K562 (cell line): ENCODE measurements around the gene MMP24OS. TPM values are rescaled to one million over a fixed set of nuclear protein-coding genes. Genes with fewer than 3 reads are reported as not detected.

Experiments
- CBFB ChIP-seq: sonication (generic); formaldehyde crosslinking; IDR thresholded peaks from 2 replicates; pipeline ENCODE4 v1.4.0; 2020; ENCODE audit warnings: mild to moderate bottlenecking, missing genetic modification reagents
- GATAD2B ChIP-seq: fragments of 450-650 bp; IDR thresholded peaks from 2 replicates; pipeline ENCODE4 v1.6.1; 2017; ENCODE audit warnings: mild to moderate bottlenecking, borderline replicate concordance
- NCOR1 ChIP-seq: fragments of 450-650 bp; IDR thresholded peaks from 2 replicates; pipeline ENCODE4 v1.6.1; 2016; ENCODE audit warnings: mild to moderate bottlenecking, moderate library complexity
- RAD21 ChIP-seq, 2 experiments: fragments of 250-450 bp in 1 of 2; fragments of 450-650 bp in 1 of 2; sonication (Bioruptor Pico) in 1 of 2; formaldehyde crosslinking in 1 of 2; IDR thresholded peaks in 1 of 2; conservative IDR thresholded peaks in 1 of 2; 2 replicates each; pipeline versions ENCODE4 v1.4.0 to v1.8.0; 2020 to 2022; ENCODE audit warnings: mild to moderate bottlenecking in 2 of 2, moderate library complexity in 1 of 2
- SIRT6 ChIP-seq: IDR thresholded peaks from one replicate; pipeline ENCODE4 v1.6.1; 2012; ENCODE audit warnings: low read depth, mild to moderate bottlenecking, control low read depth, inconsistent platforms, low read length, moderate library complexity
- SRSF1 ChIP-seq: fragments of 200-400 bp; formaldehyde crosslinking; IDR thresholded peaks from 2 replicates; pipeline ENCODE4 v1.6.1; 2017; ENCODE audit warnings: mild to moderate bottlenecking, low read depth, low read length, moderate library complexity
- TAF1 ChIP-seq: IDR thresholded peaks from 2 replicates; pipeline ENCODE4 v1.6.1; 2011; ENCODE audit warnings: mild to moderate bottlenecking, low read length, moderate library complexity; ENCODE audit not compliant: insufficient read depth, control insufficient read depth, severe bottlenecking; ENCODE audit errors: extremely low read depth
- ZC3H4 ChIP-seq: sonication (generic); formaldehyde crosslinking; IDR thresholded peaks from 2 replicates; pipeline ENCODE4 v1.9.0; 2021; ENCODE audit warnings: missing genetic modification reagents, borderline replicate concordance
- ZNF143 ChIP-seq: sonication (generic); formaldehyde crosslinking; IDR thresholded peaks from 2 replicates; pipeline ENCODE4 v1.9.0; 2022; ENCODE audit warnings: mild to moderate bottlenecking, missing genetic modification reagents
- ZNF384 ChIP-seq: IDR thresholded peaks from 2 replicates; pipeline ENCODE4 v1.6.1; 2012; ENCODE audit warnings: low read depth, low read length, improper control_type of control experiment
- ZNF764 ChIP-seq: fragments of 250-450 bp; sonication (Bioruptor Pico); IDR thresholded peaks from 2 replicates; pipeline ENCODE4 v1.4.0; 2020; ENCODE audit warnings: low read depth, mild to moderate bottlenecking, moderate library complexity
- polyA plus RNA-seq, 8 experiments: library from polyadenylated mRNA; depleted of rRNA in 4 of 8; stranded (reverse) in 5 of 8; unstranded in 3 of 8; fragments of >200 nt; fragmentation: Nextera tagmentation in 2 of 8; fragmentation: Illumina TruSeq in 1 of 8; extraction: Ambion mirVana in 2 of 8; extraction: Trizol in 1 of 8; gene quantifications; 2 replicates each; pipeline versions ENCODE4 v1.2.1 to v1.2.3, GENCODE V29; 2011 to 2014; ENCODE audit warnings: inconsistent platforms in 1 of 8, missing spikeins in 1 of 8
- total RNA-seq, 7 experiments: library from RNA; depleted of rRNA in 6 of 7; stranded (reverse); fragments of >200 nt in 6 of 7; fragmentation: Illumina TruSeq in 2 of 7; extraction: Trizol in 2 of 7; gene quantifications; 2 replicates each; pipeline versions ENCODE4 v1.2.1 to v1.2.3, GENCODE V29; 2011 to 2021; ENCODE audit warnings: low replicate concordance in 1 of 7
- TF ChIP-seq, protein P1 (sequence below): fragments of 200-800 bp; sonication (Bioruptor generic); IDR thresholded peaks from 2 replicates; pipeline ENCODE4 v1.6.1; 2016; ENCODE audit warnings: missing genetic modification characterization, missing compliant biosample characterization
- TF ChIP-seq, protein P2 (sequence below): fragments of 250-450 bp; sonication (Bioruptor Pico); IDR thresholded peaks from 2 replicates; pipeline ENCODE4 v1.8.0; 2021; ENCODE audit warnings: mild to moderate bottlenecking, moderate library complexity
- TF ChIP-seq, protein P3 (sequence below), 2 experiments: fragments of 450-650 bp; IDR thresholded peaks; 2 replicates each; pipeline ENCODE4 v1.6.1; 2018; ENCODE audit warnings: mild to moderate bottlenecking in 2 of 2, low read depth in 1 of 2; ENCODE audit not compliant: partially characterized antibody in 2 of 2

Gene MMP24OS
- total and polyA plus RNA-seq, 9 of the 15 experiments (the other 6 are each of a cell fraction or from before 2014, with no cell fraction given) = 0.92 to 41.5 (median 11.4) TPM

GRCh38 chr20:35283441-35284266 lies 5.7 kb upstream of the MMP24OS start (continued):
- TF ChIP-seq, protein P1, sequence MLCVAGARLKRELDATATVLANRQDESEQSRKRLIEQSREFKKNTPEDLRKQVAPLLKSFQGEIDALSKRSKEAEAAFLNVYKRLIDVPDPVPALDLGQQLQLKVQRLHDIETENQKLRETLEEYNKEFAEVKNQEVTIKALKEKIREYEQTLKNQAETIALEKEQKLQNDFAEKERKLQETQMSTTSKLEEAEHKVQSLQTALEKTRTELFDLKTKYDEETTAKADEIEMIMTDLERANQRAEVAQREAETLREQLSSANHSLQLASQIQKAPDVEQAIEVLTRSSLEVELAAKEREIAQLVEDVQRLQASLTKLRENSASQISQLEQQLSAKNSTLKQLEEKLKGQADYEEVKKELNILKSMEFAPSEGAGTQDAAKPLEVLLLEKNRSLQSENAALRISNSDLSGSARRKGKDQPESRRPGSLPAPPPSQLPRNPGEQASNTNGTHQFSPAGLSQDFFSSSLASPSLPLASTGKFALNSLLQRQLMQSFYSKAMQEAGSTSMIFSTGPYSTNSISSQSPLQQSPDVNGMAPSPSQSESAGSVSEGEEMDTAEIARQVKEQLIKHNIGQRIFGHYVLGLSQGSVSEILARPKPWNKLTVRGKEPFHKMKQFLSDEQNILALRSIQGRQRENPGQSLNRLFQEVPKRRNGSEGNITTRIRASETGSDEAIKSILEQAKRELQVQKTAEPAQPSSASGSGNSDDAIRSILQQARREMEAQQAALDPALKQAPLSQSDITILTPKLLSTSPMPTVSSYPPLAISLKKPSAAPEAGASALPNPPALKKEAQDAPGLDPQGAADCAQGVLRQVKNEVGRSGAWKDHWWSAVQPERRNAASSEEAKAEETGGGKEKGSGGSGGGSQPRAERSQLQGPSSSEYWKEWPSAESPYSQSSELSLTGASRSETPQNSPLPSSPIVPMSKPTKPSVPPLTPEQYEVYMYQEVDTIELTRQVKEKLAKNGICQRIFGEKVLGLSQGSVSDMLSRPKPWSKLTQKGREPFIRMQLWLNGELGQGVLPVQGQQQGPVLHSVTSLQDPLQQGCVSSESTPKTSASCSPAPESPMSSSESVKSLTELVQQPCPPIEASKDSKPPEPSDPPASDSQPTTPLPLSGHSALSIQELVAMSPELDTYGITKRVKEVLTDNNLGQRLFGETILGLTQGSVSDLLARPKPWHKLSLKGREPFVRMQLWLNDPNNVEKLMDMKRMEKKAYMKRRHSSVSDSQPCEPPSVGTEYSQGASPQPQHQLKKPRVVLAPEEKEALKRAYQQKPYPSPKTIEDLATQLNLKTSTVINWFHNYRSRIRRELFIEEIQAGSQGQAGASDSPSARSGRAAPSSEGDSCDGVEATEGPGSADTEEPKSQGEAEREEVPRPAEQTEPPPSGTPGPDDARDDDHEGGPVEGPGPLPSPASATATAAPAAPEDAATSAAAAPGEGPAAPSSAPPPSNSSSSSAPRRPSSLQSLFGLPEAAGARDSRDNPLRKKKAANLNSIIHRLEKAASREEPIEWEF = no peak
- no peak for TF ChIP-seq SRSF1
- TF ChIP-seq CBFB (CRISPR knock-in tag) = no peak
- TF ChIP-seq ZNF384 = 0 out of 2 replicates have a peak, but pooled peaks have one; percentile 8
- TF ChIP-seq ZC3H4 (CRISPR knock-in tag) = no peak
- no peak for TF ChIP-seq ZNF143
- TF ChIP-seq TAF1 = no peak
- TF ChIP-seq SIRT6 = no peak
- TF ChIP-seq NCOR1 = no peak
- TF ChIP-seq ZNF764 = no peak
- TF ChIP-seq RAD21 (CRISPR knock-in tag; conservative IDR thresholded peaks at IDR 0.05 in 1 of 2, IDR thresholded peaks at IDR 0.05 in 1 of 2) = no peak
- TF ChIP-seq GATAD2B = no peak
- TF ChIP-seq, protein P2, sequence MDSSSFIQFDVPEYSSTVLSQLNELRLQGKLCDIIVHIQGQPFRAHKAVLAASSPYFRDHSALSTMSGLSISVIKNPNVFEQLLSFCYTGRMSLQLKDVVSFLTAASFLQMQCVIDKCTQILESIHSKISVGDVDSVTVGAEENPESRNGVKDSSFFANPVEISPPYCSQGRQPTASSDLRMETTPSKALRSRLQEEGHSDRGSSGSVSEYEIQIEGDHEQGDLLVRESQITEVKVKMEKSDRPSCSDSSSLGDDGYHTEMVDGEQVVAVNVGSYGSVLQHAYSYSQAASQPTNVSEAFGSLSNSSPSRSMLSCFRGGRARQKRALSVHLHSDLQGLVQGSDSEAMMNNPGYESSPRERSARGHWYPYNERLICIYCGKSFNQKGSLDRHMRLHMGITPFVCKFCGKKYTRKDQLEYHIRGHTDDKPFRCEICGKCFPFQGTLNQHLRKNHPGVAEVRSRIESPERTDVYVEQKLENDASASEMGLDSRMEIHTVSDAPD (CRISPR knock-in tag) = no peak
- TF ChIP-seq, protein P3, sequence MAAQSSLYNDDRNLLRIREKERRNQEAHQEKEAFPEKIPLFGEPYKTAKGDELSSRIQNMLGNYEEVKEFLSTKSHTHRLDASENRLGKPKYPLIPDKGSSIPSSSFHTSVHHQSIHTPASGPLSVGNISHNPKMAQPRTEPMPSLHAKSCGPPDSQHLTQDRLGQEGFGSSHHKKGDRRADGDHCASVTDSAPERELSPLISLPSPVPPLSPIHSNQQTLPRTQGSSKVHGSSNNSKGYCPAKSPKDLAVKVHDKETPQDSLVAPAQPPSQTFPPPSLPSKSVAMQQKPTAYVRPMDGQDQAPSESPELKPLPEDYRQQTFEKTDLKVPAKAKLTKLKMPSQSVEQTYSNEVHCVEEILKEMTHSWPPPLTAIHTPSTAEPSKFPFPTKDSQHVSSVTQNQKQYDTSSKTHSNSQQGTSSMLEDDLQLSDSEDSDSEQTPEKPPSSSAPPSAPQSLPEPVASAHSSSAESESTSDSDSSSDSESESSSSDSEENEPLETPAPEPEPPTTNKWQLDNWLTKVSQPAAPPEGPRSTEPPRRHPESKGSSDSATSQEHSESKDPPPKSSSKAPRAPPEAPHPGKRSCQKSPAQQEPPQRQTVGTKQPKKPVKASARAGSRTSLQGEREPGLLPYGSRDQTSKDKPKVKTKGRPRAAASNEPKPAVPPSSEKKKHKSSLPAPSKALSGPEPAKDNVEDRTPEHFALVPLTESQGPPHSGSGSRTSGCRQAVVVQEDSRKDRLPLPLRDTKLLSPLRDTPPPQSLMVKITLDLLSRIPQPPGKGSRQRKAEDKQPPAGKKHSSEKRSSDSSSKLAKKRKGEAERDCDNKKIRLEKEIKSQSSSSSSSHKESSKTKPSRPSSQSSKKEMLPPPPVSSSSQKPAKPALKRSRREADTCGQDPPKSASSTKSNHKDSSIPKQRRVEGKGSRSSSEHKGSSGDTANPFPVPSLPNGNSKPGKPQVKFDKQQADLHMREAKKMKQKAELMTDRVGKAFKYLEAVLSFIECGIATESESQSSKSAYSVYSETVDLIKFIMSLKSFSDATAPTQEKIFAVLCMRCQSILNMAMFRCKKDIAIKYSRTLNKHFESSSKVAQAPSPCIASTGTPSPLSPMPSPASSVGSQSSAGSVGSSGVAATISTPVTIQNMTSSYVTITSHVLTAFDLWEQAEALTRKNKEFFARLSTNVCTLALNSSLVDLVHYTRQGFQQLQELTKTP (IDR thresholded peaks at IDR 0.05; ENCODE audit: low read depth in 1 of 2, partially characterized antibody in 2 of 2) = peak in 1 of 2 experiments; percentile 5
